Neural cell (in vitro differentiated cells): ENCODE data around the gene BCO2. TPM values are rescaled to one million over a fixed set of nuclear protein-coding genes. Genes with fewer than 3 reads are reported as not detected.

Source experiments
- H2AFZ ChIP-seq: fragments of 200-600, 300-800 bp; sonication (generic), shearing (Covaris generic); 2 replicates; pipeline ENCODE4 v1.6.0; 2014; ENCODE audit warnings: low read depth, mild to moderate bottlenecking, antibody characterized with exemption, low read length, moderate library complexity
- H3F3A ChIP-seq: fragments of 200-600 bp; shearing (Covaris generic); 2 replicates; pipeline ENCODE4 v1.6.1; 2016; ENCODE audit warnings: mild to moderate bottlenecking, moderate library complexity, mixed read lengths, antibody characterized with exemption, low read length; ENCODE audit not compliant: insufficient read depth, poor library complexity, severe bottlenecking
- H3K27ac ChIP-seq: fragments of 200-600, 300-800 bp; sonication (generic), shearing (Covaris generic); 2 replicates; pipeline ENCODE4 v1.5.1; 2014; ENCODE audit warnings: mild to moderate bottlenecking, low read length, moderate library complexity
- H3K27me3 ChIP-seq: fragments of 300-800, 200-600 bp; sonication (generic), shearing (Covaris generic); 2 replicates; pipeline ENCODE4 v1.6.0; 2014; ENCODE audit warnings: mild to moderate bottlenecking, low read depth, low read length, moderate library complexity; ENCODE audit not compliant: insufficient read depth
- H3K36me3 ChIP-seq: fragments of 300-800, 200-600 bp; sonication (generic), shearing (Covaris generic); 2 replicates; pipeline ENCODE4 v1.5.1; 2014; ENCODE audit warnings: mild to moderate bottlenecking, antibody characterized with exemption, low read length, moderate library complexity; ENCODE audit not compliant: insufficient read depth
- H3K4me2 ChIP-seq: fragments of 300-800, 200-600 bp; sonication (generic), shearing (Covaris generic); 2 replicates; pipeline ENCODE4 v1.6.0; 2014; ENCODE audit warnings: mild to moderate bottlenecking, low read length
- H3K4me3 ChIP-seq: fragments of 300-800, 200-600 bp; sonication (generic), shearing (Covaris generic); 2 replicates; pipeline ENCODE4 v1.5.1; 2014; ENCODE audit warnings: mild to moderate bottlenecking, low read length, moderate library complexity
- H3K79me2 ChIP-seq: fragments of 200-600 bp; shearing (Covaris generic); replicated peaks from 2 replicates; pipeline ENCODE4 v1.6.0; 2014; ENCODE audit warnings: mild to moderate bottlenecking, low read length, moderate library complexity; ENCODE audit not compliant: insufficient read depth
- H3K9ac ChIP-seq: fragments of 300-800, 200-600 bp; sonication (generic), shearing (Covaris generic); 2 replicates; pipeline ENCODE4 v1.6.1; 2016; ENCODE audit warnings: mild to moderate bottlenecking, low read length, mixed read lengths
- H3K9me2 ChIP-seq: fragments of 200-600 bp; shearing (Covaris generic); 2 replicates; pipeline ENCODE4 v1.6.1; 2016; ENCODE audit warnings: mild to moderate bottlenecking, low read length, mixed read lengths; ENCODE audit not compliant: insufficient read depth
- H3K9me3 ChIP-seq: fragments of 200-600, 300-800 bp; sonication (generic), shearing (Covaris generic); 2 replicates; pipeline ENCODE4 v1.6.1; 2016; ENCODE audit warnings: mild to moderate bottlenecking, mixed run types, low read length, moderate library complexity, mixed read lengths
- H4K20me1 ChIP-seq: fragments of 200-600 bp; shearing (Covaris generic); 2 replicates; pipeline ENCODE4 v1.6.1; 2016; ENCODE audit warnings: mild to moderate bottlenecking, mixed run types; ENCODE audit not compliant: insufficient read depth
- CTCF ChIP-seq: fragments of 450-650 bp; IDR thresholded peaks from 2 replicates; pipeline ENCODE4 v1.5.1; 2014; ENCODE audit warnings: antibody characterized with exemption, mild to moderate bottlenecking, moderate library complexity; ENCODE audit not compliant: poor library complexity, severe bottlenecking
- EP300 ChIP-seq: fragments of 450-650 bp; conservative IDR thresholded peaks from 2 replicates; pipeline ENCODE4 v1.6.1; 2014; ENCODE audit warnings: antibody characterized with exemption, mild to moderate bottlenecking, moderate library complexity; ENCODE audit not compliant: poor library complexity, severe bottlenecking
- EZH2 ChIP-seq: fragments of 200-600, 300-800 bp; shearing (Covaris generic), sonication (generic); IDR thresholded peaks from 2 replicates; pipeline ENCODE4 v1.6.1; 2014; ENCODE audit warnings: antibody characterized with exemption, low read length, borderline replicate concordance, mild to moderate bottlenecking; ENCODE audit not compliant: insufficient read depth, poor library complexity, severe bottlenecking
- MXI1 ChIP-seq: fragments of 450-650 bp; conservative IDR thresholded peaks from 2 replicates; pipeline ENCODE4 v1.6.1; 2014; ENCODE audit warnings: antibody characterized with exemption, mild to moderate bottlenecking; ENCODE audit not compliant: poor library complexity, severe bottlenecking
- POLR2AphosphoS5 ChIP-seq: IDR thresholded peaks from 2 replicates; pipeline ENCODE4 v1.6.1; 2012
- RAD21 ChIP-seq: fragments of 450-650 bp; conservative IDR thresholded peaks from 2 replicates; pipeline ENCODE4 v1.6.1; 2014; ENCODE audit warnings: antibody characterized with exemption, mild to moderate bottlenecking, moderate library complexity
- SMC3 ChIP-seq: fragments of 450-650 bp; conservative IDR thresholded peaks from 2 replicates; pipeline ENCODE4 v1.6.1; 2014; ENCODE audit warnings: antibody characterized with exemption, mild to moderate bottlenecking, moderate library complexity; ENCODE audit not compliant: poor library complexity
- TAF1 ChIP-seq: IDR thresholded peaks from 2 replicates; pipeline ENCODE4 v1.6.1; 2012; ENCODE audit warnings: low read depth
- polyA plus RNA-seq: library from polyadenylated mRNA; depleted of rRNA; stranded (reverse); fragments of >200 nt; gene quantifications from 2 replicates; pipeline ENCODE4 v1.2.3, GENCODE V29; 2014
- TF ChIP-seq, protein P1 (sequence below): IDR thresholded peaks from 2 replicates; pipeline ENCODE4 v1.6.1; 2012; ENCODE audit warnings: borderline replicate concordance

Gene BCO2
- polyA plus RNA-seq, 1 donor from 2014 or later = 7.4 TPM

DNA sequence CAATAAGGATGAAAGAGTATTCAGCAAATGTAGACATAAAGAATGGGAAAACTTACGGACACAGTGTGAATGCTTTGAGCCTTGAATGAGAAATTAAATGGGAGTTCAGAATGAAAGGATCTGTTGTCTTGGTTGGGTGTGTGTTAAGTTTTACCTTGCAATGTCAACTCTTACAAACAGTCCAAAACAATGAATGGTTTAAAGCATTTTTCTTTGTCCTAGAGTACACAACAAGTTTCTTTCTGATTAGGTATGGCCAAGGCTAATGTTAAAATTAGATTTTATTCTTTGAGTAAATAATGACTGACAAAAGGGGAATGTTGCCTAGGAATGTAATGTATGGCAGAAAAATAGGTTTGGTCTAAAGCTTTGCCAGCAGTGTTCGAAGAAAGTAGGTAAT, 53.4 kb downstream of the BCO2 start:
- TF ChIP-seq SMC3 (no peak), EZH2 (no peak), EP300 (no peak), CTCF (no peak), RAD21 (no peak), MXI1 (no peak), TAF1 (no peak), POLR2AphosphoS5 (no peak)
- TF ChIP-seq, protein P1, sequence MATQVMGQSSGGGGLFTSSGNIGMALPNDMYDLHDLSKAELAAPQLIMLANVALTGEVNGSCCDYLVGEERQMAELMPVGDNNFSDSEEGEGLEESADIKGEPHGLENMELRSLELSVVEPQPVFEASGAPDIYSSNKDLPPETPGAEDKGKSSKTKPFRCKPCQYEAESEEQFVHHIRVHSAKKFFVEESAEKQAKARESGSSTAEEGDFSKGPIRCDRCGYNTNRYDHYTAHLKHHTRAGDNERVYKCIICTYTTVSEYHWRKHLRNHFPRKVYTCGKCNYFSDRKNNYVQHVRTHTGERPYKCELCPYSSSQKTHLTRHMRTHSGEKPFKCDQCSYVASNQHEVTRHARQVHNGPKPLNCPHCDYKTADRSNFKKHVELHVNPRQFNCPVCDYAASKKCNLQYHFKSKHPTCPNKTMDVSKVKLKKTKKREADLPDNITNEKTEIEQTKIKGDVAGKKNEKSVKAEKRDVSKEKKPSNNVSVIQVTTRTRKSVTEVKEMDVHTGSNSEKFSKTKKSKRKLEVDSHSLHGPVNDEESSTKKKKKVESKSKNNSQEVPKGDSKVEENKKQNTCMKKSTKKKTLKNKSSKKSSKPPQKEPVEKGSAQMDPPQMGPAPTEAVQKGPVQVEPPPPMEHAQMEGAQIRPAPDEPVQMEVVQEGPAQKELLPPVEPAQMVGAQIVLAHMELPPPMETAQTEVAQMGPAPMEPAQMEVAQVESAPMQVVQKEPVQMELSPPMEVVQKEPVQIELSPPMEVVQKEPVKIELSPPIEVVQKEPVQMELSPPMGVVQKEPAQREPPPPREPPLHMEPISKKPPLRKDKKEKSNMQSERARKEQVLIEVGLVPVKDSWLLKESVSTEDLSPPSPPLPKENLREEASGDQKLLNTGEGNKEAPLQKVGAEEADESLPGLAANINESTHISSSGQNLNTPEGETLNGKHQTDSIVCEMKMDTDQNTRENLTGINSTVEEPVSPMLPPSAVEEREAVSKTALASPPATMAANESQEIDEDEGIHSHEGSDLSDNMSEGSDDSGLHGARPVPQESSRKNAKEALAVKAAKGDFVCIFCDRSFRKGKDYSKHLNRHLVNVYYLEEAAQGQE = no peak
- H3F3A ChIP-seq = no peaks in the 10 kb centered on the region
- no peaks in the 10 kb centered on the region for H4K20me1 ChIP-seq
- no peaks in the 10 kb centered on the region for H3K27me3 ChIP-seq
- H2AFZ ChIP-seq = no peak overlapping the region
- H3K36me3 ChIP-seq = no peaks in the 10 kb centered on the region
- H3K4me2 ChIP-seq = no peak overlapping the region
- H3K9me3 ChIP-seq = no peaks in the 10 kb centered on the region
- peaks cover 27% of the 10 kb centered on the region for H3K79me2 ChIP-seq
- H3K27ac ChIP-seq = no peak overlapping the region
- no peaks in the 10 kb centered on the region for H3K9me2 ChIP-seq
- no peak overlapping the region for H3K4me3 ChIP-seq
- no peak overlapping the region for H3K9ac ChIP-seq

- Histone ChIP-seq H3K4me3 (no peak overlapping the region), H3K9ac (no peak overlapping the region), H3F3A (no peaks in the 10 kb centered on the region), H4K20me1 (no peaks in the 10 kb centered on the region), H3K27ac (no peak overlapping the region), H3K79me2 (peaks cover 27% of the 10 kb centered on the region), H2AFZ (no peak overlapping the region), H3K4me2 (no peak overlapping the region), H3K27me3 (no peaks in the 10 kb centered on the region), H3K9me2 (no peaks in the 10 kb centered on the region), H3K36me3 (no peaks in the 10 kb centered on the region), H3K9me3 (no peaks in the 10 kb centered on the region)
- TF ChIP-seq CTCF (no peak), MXI1 (no peak), TAF1 (no peak), RAD21 (no peak)
Measured at GRCh38 chr11:112229159-112229558, 53.8 kb downstream of the BCO2 start.
